GM19099 (cell line): Measurements from ENCODE around the gene LRTM1.

Experiments
- POLR2A ChIP-seq: IDR thresholded peaks from 3 replicates; pipeline ENCODE4 v1.6.1; 2011; ENCODE audit warnings: low read depth; ENCODE audit not compliant: insufficient read length; ENCODE audit errors: extremely low read depth

LRTM1 gene

GRCh38 chr3:54954521-54954920, 26.7 kb upstream of the LRTM1 start:
- no peak for TF ChIP-seq POLR2A

- TF ChIP-seq POLR2A = no peak
Observed at GRCh38 chr3:54954022-54954421, 26.2 kb upstream of the LRTM1 start.

DNA sequence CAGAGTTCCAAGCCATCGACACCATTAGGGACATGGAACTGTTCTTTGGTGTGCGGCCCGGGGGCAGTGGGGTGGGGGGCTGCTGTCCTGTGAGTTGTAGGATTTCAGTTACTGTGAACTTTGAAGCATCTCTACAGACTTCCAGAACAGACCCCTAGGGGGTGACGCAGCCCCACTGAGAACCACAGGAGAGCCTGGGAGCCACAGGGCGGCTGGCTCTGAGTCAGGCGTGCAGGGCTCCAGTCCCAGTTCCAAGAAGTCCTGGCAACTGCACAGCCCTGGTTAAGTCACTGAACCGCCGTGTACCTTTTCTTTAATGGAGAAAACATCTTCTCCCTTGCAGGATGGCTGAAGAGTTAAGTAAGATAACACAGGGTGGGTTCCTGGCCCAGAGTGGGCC, 23.5 kb upstream of the LRTM1 start:
- no peak for TF ChIP-seq POLR2A

- no peak for TF ChIP-seq POLR2A
Observed at GRCh38 chr3:54950391-54951003, 22.6 kb upstream of the LRTM1 start.

DNA sequence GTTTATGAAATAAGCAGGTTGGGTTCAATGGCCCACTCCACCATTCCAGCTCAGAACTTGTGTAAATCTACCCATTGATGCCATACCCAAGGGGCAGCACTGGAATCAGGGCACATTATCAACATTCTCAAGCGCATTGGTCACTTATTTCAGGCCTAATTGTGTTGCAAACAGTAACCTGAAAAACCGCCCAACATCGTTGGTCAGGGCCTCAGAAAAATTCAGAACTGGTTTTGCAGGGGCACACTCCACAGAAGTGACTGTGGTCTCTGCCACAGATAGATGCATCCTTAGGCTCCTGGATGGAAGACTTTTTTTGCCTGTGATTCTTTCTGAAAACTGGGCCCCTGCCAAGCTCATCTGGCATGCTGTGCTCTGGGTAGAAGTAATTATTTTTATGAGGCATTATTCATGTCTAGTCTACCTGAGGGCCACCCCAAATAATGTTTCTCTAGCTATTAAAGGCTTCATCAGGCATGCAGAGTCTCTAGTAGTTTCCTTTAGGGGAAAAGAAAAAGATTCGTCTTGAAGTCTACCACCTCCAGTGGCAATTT, 21.7 kb upstream of the LRTM1 start:
- no peak for TF ChIP-seq POLR2A

GRCh38 chr3:54941690-54942362, 14.0 kb upstream of the LRTM1 start:
- no peak for TF ChIP-seq POLR2A

DNA sequence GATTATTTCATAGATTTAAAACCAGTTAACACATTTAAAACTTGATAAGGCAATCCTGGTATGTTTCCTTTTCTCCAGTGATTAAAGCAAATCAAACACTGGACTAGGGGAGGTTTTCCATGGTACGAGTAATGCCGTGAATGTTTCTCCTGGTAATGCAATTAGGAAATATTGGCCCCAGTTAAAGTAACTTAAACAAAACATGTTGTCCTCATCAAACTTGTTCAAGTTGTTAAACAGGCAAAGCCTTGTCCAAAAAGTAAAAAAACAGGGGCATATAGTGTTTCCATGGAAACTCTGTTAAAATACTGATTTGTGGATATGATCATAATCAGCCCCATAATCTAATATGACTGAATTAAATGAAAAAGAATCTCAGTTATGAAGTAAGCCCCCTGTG, 13.1 kb upstream of the LRTM1 start:
- TF ChIP-seq POLR2A = no peak

DNA sequence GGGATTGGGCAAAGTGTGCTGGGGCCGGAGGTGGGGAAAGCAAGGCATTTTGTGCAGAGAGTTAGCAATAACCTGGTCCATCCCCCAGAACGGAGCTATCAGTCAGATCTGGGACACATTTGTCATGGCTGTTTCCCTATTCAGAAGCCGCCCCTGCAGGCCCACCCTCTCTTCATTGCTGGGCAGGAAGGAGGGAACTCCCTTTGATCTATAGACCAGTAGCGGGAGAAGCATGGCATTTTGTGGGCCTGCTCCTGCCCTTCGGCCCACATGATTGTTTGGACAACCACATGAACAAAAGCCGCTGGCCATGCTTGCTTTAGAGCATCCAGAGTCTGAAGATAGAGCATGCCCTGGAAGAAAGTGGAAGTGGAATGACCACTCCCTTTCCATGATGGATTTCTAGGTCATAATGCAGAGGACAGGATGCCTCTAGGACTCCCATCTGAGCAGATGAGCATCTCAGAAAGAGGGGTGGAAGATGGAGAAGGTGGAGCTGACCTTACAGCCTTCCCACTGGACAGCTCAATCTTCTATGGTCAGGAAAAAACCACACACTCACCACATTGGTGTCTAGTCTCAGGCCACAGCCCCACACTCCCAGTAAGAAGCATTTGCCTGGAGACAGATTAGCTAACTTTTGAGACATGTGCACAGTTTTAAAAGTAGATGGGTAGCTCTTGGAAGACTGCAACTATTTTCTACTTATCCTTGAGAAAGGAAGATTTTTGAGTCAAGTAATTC, 11.9 kb upstream of the LRTM1 start:
- TF ChIP-seq POLR2A = no peak

DNA sequence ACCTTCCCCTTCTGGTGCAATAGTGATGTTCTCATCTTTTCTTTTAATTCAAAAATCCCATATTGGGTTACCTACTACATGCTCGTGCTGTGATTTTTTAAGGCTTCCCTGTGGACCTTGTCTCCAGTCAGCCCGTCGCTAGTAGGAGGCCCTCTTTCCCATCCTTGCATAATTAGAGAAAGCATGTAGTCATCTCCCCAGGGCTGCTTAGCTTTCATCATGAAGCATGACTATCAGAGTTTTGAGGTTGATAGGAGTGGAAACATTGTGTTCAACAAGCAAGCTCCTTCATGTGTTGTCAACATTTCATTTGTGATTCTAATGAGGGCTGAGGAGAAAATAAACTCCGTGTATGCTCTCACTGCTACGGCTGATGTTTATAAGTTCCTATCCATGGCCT, 8.7 kb upstream of the LRTM1 start:
- no peak for TF ChIP-seq POLR2A

- TF ChIP-seq POLR2A = no peak
Observed at GRCh38 chr3:54935869-54936268, 8.0 kb upstream of the LRTM1 start.

- TF ChIP-seq POLR2A = no peak
Observed at GRCh38 chr3:54932606-54933005, 4.7 kb upstream of the LRTM1 start.

- no peak for TF ChIP-seq POLR2A
Observed at GRCh38 chr3:54931182-54931581, 3.3 kb upstream of the LRTM1 start.

DNA sequence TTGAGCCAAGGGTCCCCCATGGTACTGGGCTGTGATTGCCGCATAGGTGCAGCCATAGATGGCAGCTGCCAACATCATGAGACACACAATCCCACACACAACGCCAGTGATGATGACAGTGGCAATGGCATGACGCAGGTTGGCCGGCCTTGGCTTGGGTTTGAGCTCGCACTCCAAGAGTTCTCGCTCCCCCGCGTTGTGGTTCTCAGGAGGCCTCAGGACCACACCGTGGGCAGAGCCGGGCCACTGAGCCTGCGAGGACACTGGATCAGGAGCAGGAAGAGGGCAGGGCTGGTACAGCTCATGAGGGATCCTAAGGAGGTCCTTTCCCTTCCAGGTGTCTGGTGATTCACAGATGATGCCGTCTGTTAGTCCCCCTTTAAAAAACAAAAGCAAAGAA, 9.3 kb downstream of the LRTM1 start:
- TF ChIP-seq POLR2A = no peak

- no peak for TF ChIP-seq POLR2A
Observed at GRCh38 chr3:54917862-54918261, 10.0 kb downstream of the LRTM1 start.

GRCh38 chr3:54917174-54917573, 10.7 kb downstream of the LRTM1 start:
- TF ChIP-seq POLR2A = no peak

DNA sequence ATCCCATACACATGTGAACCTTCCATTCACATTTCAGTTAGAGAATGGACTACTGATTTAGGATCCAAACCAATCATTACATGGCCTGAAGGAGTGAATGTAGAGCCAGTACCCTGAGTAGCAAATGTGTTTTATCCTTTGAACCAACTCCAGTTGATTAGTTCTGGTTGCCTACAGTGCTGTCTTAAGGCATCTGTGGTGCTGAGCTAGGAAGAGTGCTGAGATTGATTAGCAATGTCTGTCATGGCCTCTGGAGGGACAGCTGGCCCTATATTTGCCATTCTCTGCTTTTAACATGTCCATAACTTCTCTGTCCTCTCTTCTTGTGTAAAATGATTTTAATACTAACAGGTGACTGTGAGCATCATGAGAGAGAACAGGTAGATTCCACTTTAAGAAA, 11.1 kb downstream of the LRTM1 start:
- TF ChIP-seq POLR2A = no peak

GRCh38 chr3:54915976-54916375, 11.9 kb downstream of the LRTM1 start:
- no peak for TF ChIP-seq POLR2A

DNA sequence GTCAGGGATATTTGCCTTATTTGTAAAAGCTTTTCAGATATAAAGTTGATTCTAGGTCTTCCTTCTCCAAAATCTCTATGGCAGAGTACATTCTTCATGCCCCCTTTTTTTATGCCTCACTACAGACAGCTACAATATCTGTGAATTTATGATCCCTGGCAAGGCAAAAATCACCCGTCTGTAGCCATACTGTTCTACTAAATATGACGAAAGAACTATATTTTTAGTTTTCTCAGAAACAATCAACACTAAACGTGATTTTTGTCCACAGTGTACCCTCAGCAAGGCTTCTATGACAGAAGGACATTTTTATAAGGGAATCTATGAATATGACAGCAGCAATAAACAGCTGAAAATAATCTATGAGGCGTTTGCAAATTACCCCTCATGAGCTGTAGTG, 12.7 kb downstream of the LRTM1 start:
- TF ChIP-seq POLR2A = no peak
